HCT116 (cell line): ENCODE measurements around the gene UBN1. TPM values are rescaled to one million over a fixed set of nuclear protein-coding genes. Genes with fewer than 3 reads are reported as not detected.

ENCODE experiments used
- ATAC-seq: fragments of 200-7000 bp; cut with Tn5 transposase; 2 replicates; pipeline ENCODE4 v1.9.1; 2020; ENCODE audit warnings: mild to moderate bottlenecking, moderate library complexity
- BruUV-seq: library from RNA; stranded (reverse); fragments of 400-500 nt; replicated peaks from 2 replicates; lab custom pipeline; 2021; lab: Mats Ljungman, UMichigan
- CTCF ChIA-PET: fragments of 300-600 bp; sonication (Branson Sonifier 250); formaldehyde crosslinking; loops from one replicate; lab custom pipeline; 2021; ENCODE audit warnings: antibody characterized with exemption; lab: Charles Lee
- POLR2A ChIA-PET: fragments of 300-600, 350-600 bp; sonication (Branson Sonifier 250); formaldehyde crosslinking; loops from one replicate; lab custom pipeline; 2021; ENCODE audit warnings: antibody characterized with exemption; lab: Charles Lee
- RAD21 ChIA-PET, 2 experiments: fragments of 300-600 bp; sonication (Branson Sonifier 250); formaldehyde crosslinking; loops; one replicate each; lab custom pipeline; 2023; ENCODE audit warnings: low total read pairs in 2 of 2; ENCODE audit not compliant: uncharacterized antibody in 2 of 2, unreplicated experiment in 2 of 2, low non-redundant PET in 1 of 2; lab: Charles Lee
- DNase-seq: peaks from one replicate; pipeline ENCODE4 v3.0.0-alpha.2; 2010; ENCODE audit warnings: low read depth, low spot score
- H2AFZ ChIP-seq: fragments of 200-600 bp; shearing (Covaris generic), sonication (generic); 2 replicates; pipeline ENCODE4 v1.6.1; 2017; ENCODE audit warnings: low read depth, mixed run types, mixed read lengths, antibody characterized with exemption, low read length; ENCODE audit not compliant: poor library complexity, severe bottlenecking
- H3K27ac ChIP-seq: 2 replicates; pipeline ENCODE4 v1.5.1; 2012; ENCODE audit warnings: low read depth, low read length
- H3K27me3 ChIP-seq: fragments of 200-600 bp; sonication (generic); 2 replicates; pipeline ENCODE4 v1.6.1; 2016; ENCODE audit warnings: mixed run types, low read length, mixed read lengths; ENCODE audit not compliant: insufficient read depth
- H3K36me3 ChIP-seq, 2 experiments: fragments of 200-500 bp in 1 of 2; fragments of 200-600 bp in 1 of 2; sonication (Bioruptor generic) in 1 of 2; sonication (generic) in 1 of 2; 2 replicates each; pipeline versions ENCODE4 v1.5.1 to v1.6.1; 2014 to 2016; ENCODE audit warnings: low read length in 2 of 2, inconsistent platforms in 1 of 2, mixed read lengths in 1 of 2, mixed run types in 1 of 2; ENCODE audit not compliant: insufficient read depth in 2 of 2, control insufficient read depth in 1 of 2
- H3K4me1 ChIP-seq, 2 experiments: fragments of 200-600 bp in 1 of 2; sonication (generic) in 1 of 2; 2 replicates each; pipeline versions ENCODE4 v1.5.1 to v1.6.1; 2012 to 2017; ENCODE audit warnings: low read length in 2 of 2, inconsistent platforms in 1 of 2, mild to moderate bottlenecking in 1 of 2, mixed read lengths in 1 of 2, mixed run types in 1 of 2, moderate library complexity in 1 of 2; ENCODE audit not compliant: insufficient read depth in 2 of 2, control insufficient read depth in 1 of 2
- H3K4me2 ChIP-seq: fragments of 200-600 bp; sonication (generic); 2 replicates; pipeline ENCODE4 v1.6.1; 2017; ENCODE audit warnings: mixed run types, low read length, mixed read lengths
- H3K4me3 ChIP-seq, 2 experiments: fragments of 200-600 bp in 1 of 2; sonication (generic) in 1 of 2; replicated peaks in 1 of 2; 2 replicates each; pipeline ENCODE4 v1.5.1; 2011 to 2016; ENCODE audit warnings: low read length in 2 of 2, control low read depth in 1 of 2, low read depth in 1 of 2, mild to moderate bottlenecking in 1 of 2, mixed read lengths in 1 of 2, mixed run types in 1 of 2
- H3K79me2 ChIP-seq: fragments of 200-600 bp; sonication (generic); 2 replicates; pipeline ENCODE4 v1.6.1; 2017; ENCODE audit warnings: mild to moderate bottlenecking, mixed run types, low read length, moderate library complexity, mixed read lengths; ENCODE audit not compliant: insufficient read depth
- H3K9ac ChIP-seq: fragments of 200-600 bp; sonication (generic); 2 replicates; pipeline ENCODE4 v1.6.1; 2016; ENCODE audit warnings: low read length, mixed read lengths
- H3K9me2 ChIP-seq: fragments of 200-600 bp; sonication (generic), shearing (Covaris generic); 2 replicates; pipeline ENCODE4 v1.6.1; 2017; ENCODE audit warnings: mixed run types, mild to moderate bottlenecking, moderate library complexity; ENCODE audit not compliant: insufficient read depth
- H3K9me3 ChIP-seq, 2 experiments: fragments of 200-500 bp in 1 of 2; fragments of 200-600 bp in 1 of 2; sonication (Bioruptor generic) in 1 of 2; sonication (generic) in 1 of 2; 2 replicates each; pipeline ENCODE4 v1.6.1; 2014 to 2017; ENCODE audit warnings: low read length in 2 of 2, mixed read lengths in 2 of 2, inconsistent platforms in 1 of 2, low read depth in 1 of 2, mild to moderate bottlenecking in 1 of 2, mixed run types in 1 of 2, moderate library complexity in 1 of 2; ENCODE audit not compliant: control insufficient read depth in 1 of 2, insufficient read depth in 1 of 2
- H4K20me1 ChIP-seq: fragments of 200-600 bp; sonication (generic), shearing (Covaris generic); 2 replicates; pipeline ENCODE4 v1.6.1; 2017; ENCODE audit warnings: mixed run types, mild to moderate bottlenecking, moderate library complexity; ENCODE audit not compliant: insufficient read depth
- CEBPB ChIP-seq: IDR thresholded peaks from 2 replicates; pipeline ENCODE4 v1.6.1; 2012; ENCODE audit warnings: low read depth
- EGR1 ChIP-seq: IDR thresholded peaks from 2 replicates; pipeline ENCODE4 v1.6.1; 2012; ENCODE audit warnings: low read depth
- ELF1 ChIP-seq: IDR thresholded peaks from 2 replicates; pipeline ENCODE4 v1.6.1; 2012; ENCODE audit warnings: low read depth, borderline replicate concordance
- EZH2 ChIP-seq: fragments of 200-600 bp; sonication (generic); IDR thresholded peaks from 2 replicates; pipeline ENCODE4 v1.6.1; 2017; ENCODE audit warnings: antibody characterized with exemption, mixed run types
- EZH2phosphoT487 ChIP-seq: fragments of 200-600 bp; IDR thresholded peaks from 2 replicates; pipeline ENCODE4 v1.6.1; 2018; ENCODE audit warnings: antibody characterized with exemption, borderline replicate concordance
- FOSL1 ChIP-seq: IDR thresholded peaks from 2 replicates; pipeline ENCODE4 v1.6.1; 2012; ENCODE audit warnings: low read depth
- JUND ChIP-seq: IDR thresholded peaks from 2 replicates; pipeline ENCODE4 v1.6.1; 2012
- RAD21 ChIP-seq: IDR thresholded peaks from 2 replicates; pipeline ENCODE4 v1.6.1; 2012; ENCODE audit warnings: low read depth, mild to moderate bottlenecking
- SRF ChIP-seq: IDR thresholded peaks from 2 replicates; pipeline ENCODE4 v1.6.1; 2012; ENCODE audit warnings: low read depth
- TCF7L2 ChIP-seq: IDR thresholded peaks from 2 replicates; pipeline ENCODE4 v1.7.0; 2011; ENCODE audit warnings: borderline replicate concordance, inconsistent platforms; ENCODE audit not compliant: insufficient read depth, insufficient read length; ENCODE audit errors: extremely low read depth
- ZFX ChIP-seq: fragments of 450-650 bp; IDR thresholded peaks from 2 replicates; pipeline ENCODE4 v1.6.1; 2017
- ZNF274 ChIP-seq: fragments of 200-500 bp; sonication (Bioruptor generic); IDR thresholded peaks from 2 replicates; pipeline ENCODE4 v1.6.1; 2014; ENCODE audit warnings: mild to moderate bottlenecking, low read depth, low read length, inconsistent platforms
- intact Hi-C: fragments of 100-400 bp; cut with micrococcal nuclease; formaldehyde crosslinking; loops from 2 replicates; pipeline ENCODE4 v1.10.0; 2022
- total RNA-seq: library from RNA; stranded (reverse); gene quantifications from one replicate; pipeline ENCODE4 v1.2.1, GENCODE V29; 2021; ENCODE audit not compliant: unreplicated experiment
- TF ChIP-seq, protein P1 (sequence below): IDR thresholded peaks from 2 replicates; pipeline ENCODE4 v1.6.1; 2012
- TF ChIP-seq, protein P2 (sequence below): IDR thresholded peaks from 2 replicates; pipeline ENCODE4 v1.6.1; 2012; ENCODE audit warnings: low read depth

The UBN1 gene
- total RNA-seq, 1 experiment from 2014 or later = 31.9 TPM

DNA sequence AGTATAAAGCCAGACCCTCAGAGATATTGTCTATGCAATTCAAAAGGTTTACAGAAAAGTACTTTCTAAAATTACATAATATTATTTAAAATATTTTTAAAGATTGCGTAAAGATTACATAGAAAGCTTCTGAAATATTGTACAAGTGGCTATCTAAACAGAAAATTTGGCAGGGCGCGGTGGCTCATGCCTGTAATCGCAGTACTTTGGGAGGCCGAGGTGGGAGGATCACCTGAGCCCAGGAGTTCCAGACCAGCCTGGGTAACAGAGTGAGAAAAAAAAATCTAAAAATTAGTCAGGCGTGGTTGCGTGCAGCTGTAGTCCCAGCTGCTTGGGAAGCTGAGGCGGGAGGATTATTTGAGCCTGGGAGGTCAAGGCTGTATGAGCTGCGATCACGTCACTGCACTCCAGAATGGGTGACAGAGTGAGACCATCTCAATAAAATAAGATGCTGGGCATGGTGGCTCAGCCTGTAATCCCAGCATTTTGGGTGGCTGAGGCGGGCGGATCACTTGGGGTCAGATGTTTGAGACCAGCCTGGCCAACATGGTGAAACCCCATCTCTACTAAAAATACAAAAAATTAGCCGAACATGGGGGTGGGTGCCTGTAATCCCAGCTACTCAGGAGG, 18.1 kb downstream of the UBN1 start:
- Histone ChIP-seq H3K4me2 (no peak overlapping the region), H2AFZ (no peak overlapping the region), H3K27ac (no peak overlapping the region), H4K20me1 (no peaks in the 10 kb centered on the region; the same call in 1 of the 2 replicates), H3K27me3 (no peaks in the 10 kb centered on the region), H3K4me1 (no peaks in the 10 kb centered on the region), H3K9ac (no peak overlapping the region), H3K36me3 (peaks cover 20 to 26% of the 10 kb centered on the region in 2 experiments; a peak in 2 of 4 replicates), H3K9me3 (no peaks in the 10 kb centered on the region), H3K79me2 (peaks cover 81% of the 10 kb centered on the region), H3K9me2 (no peaks in the 10 kb centered on the region), H3K4me3 (no peak overlapping the region)
- ChIA-PET CTCF (no interaction called here), RAD21 (no interaction called here), POLR2A (no interaction called here)
- intact Hi-C loops = no loop called here
- DNase-seq = no peak
- no peak for TF ChIP-seq ZNF274
- no peak for TF ChIP-seq EZH2phosphoT487
- TF ChIP-seq, protein P1, sequence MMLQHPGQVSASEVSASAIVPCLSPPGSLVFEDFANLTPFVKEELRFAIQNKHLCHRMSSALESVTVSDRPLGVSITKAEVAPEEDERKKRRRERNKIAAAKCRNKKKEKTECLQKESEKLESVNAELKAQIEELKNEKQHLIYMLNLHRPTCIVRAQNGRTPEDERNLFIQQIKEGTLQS = no peak
- TF ChIP-seq, all 23 proteins: peak for 0
- no peak for ATAC-seq
- no TSS peak for BruUV-seq

DNA sequence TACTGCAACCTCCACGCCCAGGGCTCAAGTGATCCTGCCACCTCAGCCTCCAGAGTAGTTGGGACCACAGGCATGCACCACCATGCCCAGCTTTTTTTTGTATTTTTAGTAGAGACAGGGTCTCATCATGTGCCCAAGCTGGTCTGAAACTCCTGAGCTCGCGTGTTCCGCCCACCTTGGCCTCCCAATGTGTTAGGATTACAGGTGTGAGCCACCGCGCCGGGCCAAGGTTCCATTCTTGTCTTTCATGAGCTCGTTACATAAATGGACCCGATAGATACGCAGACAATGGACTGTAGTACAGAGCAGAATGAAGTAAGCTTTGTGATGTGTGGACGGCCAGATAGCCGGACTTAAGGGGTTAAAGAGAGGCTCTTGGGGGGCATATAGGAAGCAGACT, 19.3 kb downstream of the UBN1 start:
- ChIA-PET CTCF (no interaction called here), POLR2A (no interaction called here), RAD21 (no interaction called here)
- Histone ChIP-seq H3K4me3 (no peak overlapping the region), H3K9me3 (no peaks in the 10 kb centered on the region), H3K27me3 (no peaks in the 10 kb centered on the region), H3K9ac (no peak overlapping the region), H3K4me2 (no peak overlapping the region), H4K20me1 (no peaks in the 10 kb centered on the region; the same call in 1 of the 2 replicates), H3K36me3 (peaks cover 15 to 22% of the 10 kb centered on the region in 2 experiments; a peak in 2 of 4 replicates), H3K9me2 (no peaks in the 10 kb centered on the region), H3K79me2 (peaks cover 76% of the 10 kb centered on the region), H2AFZ (no peak overlapping the region), H3K4me1 (no peaks in the 10 kb centered on the region), H3K27ac (no peak overlapping the region)
- TF ChIP-seq, protein P1 = no peak
- TF ChIP-seq EZH2 (no peak), JUND (no peak), FOSL1 (no peak), ZFX (no peak), TCF7L2 (no peak), EGR1 (no peak), EZH2phosphoT487 (no peak), RAD21 (no peak), ZNF274 (no peak), SRF (no peak), CEBPB (no peak), ELF1 (no peak)
- TF ChIP-seq, protein P2, sequence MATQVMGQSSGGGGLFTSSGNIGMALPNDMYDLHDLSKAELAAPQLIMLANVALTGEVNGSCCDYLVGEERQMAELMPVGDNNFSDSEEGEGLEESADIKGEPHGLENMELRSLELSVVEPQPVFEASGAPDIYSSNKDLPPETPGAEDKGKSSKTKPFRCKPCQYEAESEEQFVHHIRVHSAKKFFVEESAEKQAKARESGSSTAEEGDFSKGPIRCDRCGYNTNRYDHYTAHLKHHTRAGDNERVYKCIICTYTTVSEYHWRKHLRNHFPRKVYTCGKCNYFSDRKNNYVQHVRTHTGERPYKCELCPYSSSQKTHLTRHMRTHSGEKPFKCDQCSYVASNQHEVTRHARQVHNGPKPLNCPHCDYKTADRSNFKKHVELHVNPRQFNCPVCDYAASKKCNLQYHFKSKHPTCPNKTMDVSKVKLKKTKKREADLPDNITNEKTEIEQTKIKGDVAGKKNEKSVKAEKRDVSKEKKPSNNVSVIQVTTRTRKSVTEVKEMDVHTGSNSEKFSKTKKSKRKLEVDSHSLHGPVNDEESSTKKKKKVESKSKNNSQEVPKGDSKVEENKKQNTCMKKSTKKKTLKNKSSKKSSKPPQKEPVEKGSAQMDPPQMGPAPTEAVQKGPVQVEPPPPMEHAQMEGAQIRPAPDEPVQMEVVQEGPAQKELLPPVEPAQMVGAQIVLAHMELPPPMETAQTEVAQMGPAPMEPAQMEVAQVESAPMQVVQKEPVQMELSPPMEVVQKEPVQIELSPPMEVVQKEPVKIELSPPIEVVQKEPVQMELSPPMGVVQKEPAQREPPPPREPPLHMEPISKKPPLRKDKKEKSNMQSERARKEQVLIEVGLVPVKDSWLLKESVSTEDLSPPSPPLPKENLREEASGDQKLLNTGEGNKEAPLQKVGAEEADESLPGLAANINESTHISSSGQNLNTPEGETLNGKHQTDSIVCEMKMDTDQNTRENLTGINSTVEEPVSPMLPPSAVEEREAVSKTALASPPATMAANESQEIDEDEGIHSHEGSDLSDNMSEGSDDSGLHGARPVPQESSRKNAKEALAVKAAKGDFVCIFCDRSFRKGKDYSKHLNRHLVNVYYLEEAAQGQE = no peak
- DNase-seq (no peak), ATAC-seq (no peak)
- no TSS peak for BruUV-seq
- intact Hi-C loops = no loop called here
